Skeletal muscle satellite cell (primary cell): ENCODE measurements around the gene TYW1B.
"Not testable (repeated sequence)": the region's sequence is repeated elsewhere in the genome, so short reads cannot be mapped to it uniquely, and the experiment has no call there.

ENCODE experiments used
- H3K27me3 ChIP-seq: 2 replicates; pipeline ENCODE4 v1.7.0; 2013; ENCODE audit warnings: low read length; ENCODE audit not compliant: control insufficient read depth, insufficient read depth
- H3K36me3 ChIP-seq: 2 replicates; pipeline ENCODE4 v1.7.0; 2013; ENCODE audit warnings: mild to moderate bottlenecking, control low read depth, low read length; ENCODE audit not compliant: insufficient read depth
- H3K4me1 ChIP-seq: 2 replicates; pipeline ENCODE4 v1.7.0; 2013; ENCODE audit warnings: low read length; ENCODE audit not compliant: control insufficient read depth, insufficient read depth
- H3K4me2 ChIP-seq: 2 replicates; pipeline ENCODE4 v1.7.0; 2013; ENCODE audit warnings: mild to moderate bottlenecking, low read length
- H3K4me3 ChIP-seq: 2 replicates; pipeline ENCODE4 v1.7.0; 2013; ENCODE audit warnings: low read length
- H3K9ac ChIP-seq: 2 replicates; pipeline ENCODE4 v1.7.0; 2013; ENCODE audit warnings: mild to moderate bottlenecking, low read depth, low read length, moderate library complexity
- H3K9me3 ChIP-seq: replicated peaks from 2 replicates; pipeline ENCODE4 v1.7.0; 2013; ENCODE audit warnings: mild to moderate bottlenecking, control low read depth, low read length

Gene TYW1B

GRCh38 chr7:72635273-72635908 is 192.6 kb downstream of the TYW1B start:
- H3K36me3 ChIP-seq, H3K9ac ChIP-seq, H3K4me1 ChIP-seq, H3K27me3 ChIP-seq, H3K4me2 ChIP-seq, H3K4me3 ChIP-seq, H3K9me3 ChIP-seq: not testable (repeated sequence)

- not testable (repeated sequence) for H3K9me3 ChIP-seq, H3K4me3 ChIP-seq, H3K4me1 ChIP-seq, H3K27me3 ChIP-seq, H3K4me2 ChIP-seq, H3K36me3 ChIP-seq, H3K9ac ChIP-seq
Observed at GRCh38 chr7:72632765-72633292, 195.2 kb downstream of the TYW1B start.

GRCh38 chr7:72628375-72628774 is 199.6 kb downstream of the TYW1B start:
- H3K27me3 ChIP-seq, H3K9ac ChIP-seq, H3K4me3 ChIP-seq, H3K36me3 ChIP-seq, H3K4me1 ChIP-seq, H3K4me2 ChIP-seq, H3K9me3 ChIP-seq: not testable (repeated sequence)

GRCh38 chr7:72626428-72627011 is 201.5 kb downstream of the TYW1B start:
- not testable (repeated sequence) for H3K4me2 ChIP-seq, H3K9ac ChIP-seq, H3K27me3 ChIP-seq, H3K4me1 ChIP-seq, H3K4me3 ChIP-seq, H3K36me3 ChIP-seq, H3K9me3 ChIP-seq

GRCh38 chr7:72625721-72626423 is 202.1 kb downstream of the TYW1B start:
- H3K9me3 ChIP-seq, H3K4me3 ChIP-seq, H3K4me1 ChIP-seq, H3K36me3 ChIP-seq, H3K4me2 ChIP-seq, H3K27me3 ChIP-seq, H3K9ac ChIP-seq: not testable (repeated sequence)

GRCh38 chr7:72622532-72622931 is 205.5 kb downstream of the TYW1B start:
- no peaks in the 10 kb centered on the region for H3K27me3 ChIP-seq
- H3K4me3 ChIP-seq: no peak overlapping the region
- no peaks in the 10 kb centered on the region for H3K36me3 ChIP-seq
- H3K4me1 ChIP-seq: no peaks in the 10 kb centered on the region
- no peak overlapping the region for H3K4me2 ChIP-seq
- H3K9me3 ChIP-seq: no peaks in the 10 kb centered on the region
- H3K9ac ChIP-seq: no peak overlapping the region

- H3K36me3 ChIP-seq, H3K4me2 ChIP-seq, H3K9me3 ChIP-seq, H3K4me3 ChIP-seq, H3K27me3 ChIP-seq, H3K4me1 ChIP-seq, H3K9ac ChIP-seq: not testable (repeated sequence)
Observed at GRCh38 chr7:72621761-72622187, 206.2 kb downstream of the TYW1B start.

GRCh38 chr7:72620923-72621322 is 207.1 kb downstream of the TYW1B start:
- not testable (repeated sequence) for H3K36me3 ChIP-seq, H3K9me3 ChIP-seq, H3K27me3 ChIP-seq, H3K4me1 ChIP-seq, H3K9ac ChIP-seq, H3K4me3 ChIP-seq, H3K4me2 ChIP-seq

GRCh38 chr7:72618435-72619180 is 209.4 kb downstream of the TYW1B start:
- not testable (repeated sequence) for H3K27me3 ChIP-seq, H3K4me3 ChIP-seq, H3K36me3 ChIP-seq, H3K4me1 ChIP-seq, H3K9me3 ChIP-seq, H3K9ac ChIP-seq, H3K4me2 ChIP-seq

- H3K9me3 ChIP-seq, H3K27me3 ChIP-seq, H3K4me3 ChIP-seq, H3K9ac ChIP-seq, H3K36me3 ChIP-seq, H3K4me1 ChIP-seq, H3K4me2 ChIP-seq: not testable (repeated sequence)
Observed at GRCh38 chr7:72609761-72610160, 218.2 kb downstream of the TYW1B start.

- not testable (repeated sequence) for H3K9ac ChIP-seq, H3K36me3 ChIP-seq, H3K9me3 ChIP-seq, H3K4me1 ChIP-seq, H3K4me3 ChIP-seq, H3K4me2 ChIP-seq, H3K27me3 ChIP-seq
Observed at GRCh38 chr7:72607988-72608387, 220.0 kb downstream of the TYW1B start.
